ENCODE results near the gene ATRN.
"Not testable (repeated sequence)": the region's sequence is repeated elsewhere in the genome, so short reads cannot be mapped to it uniquely, and the experiment has no call there.

ATRN gene

DNA sequence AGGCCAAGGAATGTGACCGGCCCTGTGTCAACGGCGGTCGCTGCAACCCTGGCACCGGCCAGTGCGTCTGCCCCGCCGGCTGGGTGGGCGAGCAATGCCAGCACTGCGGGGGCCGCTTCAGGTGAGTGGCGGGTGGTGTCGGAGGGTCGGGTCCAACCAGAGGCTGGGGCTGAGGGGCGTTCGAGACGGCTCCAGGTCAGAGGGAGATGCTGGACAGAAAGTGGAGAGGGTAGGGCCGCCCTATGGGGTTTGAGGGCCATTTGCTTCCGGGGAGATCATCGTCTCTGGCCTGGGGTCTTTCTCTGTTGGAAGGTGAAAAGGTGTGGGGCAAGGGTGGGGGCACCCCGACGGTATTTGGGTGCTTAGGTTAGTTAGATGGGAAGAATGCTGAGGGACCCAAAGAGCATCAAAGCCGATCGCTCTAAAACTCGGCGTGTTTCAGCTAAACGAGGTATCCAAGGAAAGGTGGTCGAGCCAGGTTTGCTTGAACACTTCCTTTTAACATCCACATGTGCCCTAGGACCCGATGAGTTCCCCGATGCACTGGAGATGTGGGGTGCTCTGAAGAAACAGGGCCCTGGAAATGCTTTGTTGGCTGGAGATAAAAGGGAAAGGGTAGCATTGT lies 691 bp downstream of the ATRN start:
- no peak for DNase-seq

DNA sequence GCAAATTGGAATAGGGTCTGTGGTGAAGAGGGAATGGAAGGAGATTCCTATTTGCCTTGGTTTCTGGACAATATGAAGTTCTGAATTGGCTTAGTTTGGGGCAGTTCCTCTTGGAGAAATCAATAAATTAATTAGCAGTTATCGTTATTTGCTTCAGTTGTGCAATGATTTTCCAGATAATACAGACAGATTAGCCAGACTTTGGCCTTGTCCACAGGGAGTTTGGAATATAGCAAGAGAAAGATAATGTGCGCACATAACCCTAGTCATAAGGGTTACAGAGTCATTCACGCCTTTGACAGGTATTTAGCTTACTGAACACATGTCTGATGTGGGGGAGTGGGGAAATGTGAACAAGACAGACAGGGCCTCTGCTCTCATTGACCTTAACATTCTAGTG lies 1.3 kb downstream of the ATRN start:
- no peak for DNase-seq

DNA sequence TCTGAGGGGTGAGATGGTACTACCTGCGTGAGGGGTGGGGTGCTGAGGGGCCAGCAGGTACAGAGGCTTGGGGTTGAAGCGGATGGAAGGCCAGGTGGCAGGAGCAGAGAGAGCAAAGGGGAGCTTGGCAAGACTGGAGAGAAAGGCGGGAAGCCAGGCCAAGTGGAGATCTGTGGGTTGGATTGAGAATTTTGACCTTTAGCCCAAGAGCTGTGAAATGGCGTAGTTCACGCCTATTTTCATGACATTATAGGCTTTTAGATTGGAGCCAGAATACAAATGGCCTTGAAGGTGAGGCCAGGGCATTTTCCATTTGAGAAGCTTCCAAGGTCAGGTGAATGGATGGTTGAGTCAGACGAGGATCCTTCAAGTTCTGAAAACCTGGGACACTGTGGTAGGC lies 2.5 kb downstream of the ATRN start:
- DNase-seq, result no peak

DNA sequence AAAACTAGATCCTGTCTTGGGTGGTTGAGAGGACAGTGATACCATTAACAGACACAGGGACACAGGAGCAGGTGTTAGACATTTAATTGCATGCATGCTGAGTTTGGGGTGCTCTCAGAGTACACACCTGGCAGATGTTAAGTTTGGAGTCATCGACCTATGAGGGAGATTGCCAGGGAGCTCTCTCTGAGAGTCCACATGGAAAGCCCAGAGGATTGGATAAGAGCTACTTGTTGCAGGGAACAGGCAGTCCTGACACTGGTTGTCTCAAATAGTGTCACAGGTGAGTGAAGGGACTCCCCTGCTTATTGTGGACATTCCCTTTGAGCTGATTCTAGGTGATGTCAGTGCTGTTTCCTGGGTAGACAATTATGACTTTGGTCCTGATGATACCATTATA lies 3.1 kb downstream of the ATRN start:
- no peak for DNase-seq

DNA sequence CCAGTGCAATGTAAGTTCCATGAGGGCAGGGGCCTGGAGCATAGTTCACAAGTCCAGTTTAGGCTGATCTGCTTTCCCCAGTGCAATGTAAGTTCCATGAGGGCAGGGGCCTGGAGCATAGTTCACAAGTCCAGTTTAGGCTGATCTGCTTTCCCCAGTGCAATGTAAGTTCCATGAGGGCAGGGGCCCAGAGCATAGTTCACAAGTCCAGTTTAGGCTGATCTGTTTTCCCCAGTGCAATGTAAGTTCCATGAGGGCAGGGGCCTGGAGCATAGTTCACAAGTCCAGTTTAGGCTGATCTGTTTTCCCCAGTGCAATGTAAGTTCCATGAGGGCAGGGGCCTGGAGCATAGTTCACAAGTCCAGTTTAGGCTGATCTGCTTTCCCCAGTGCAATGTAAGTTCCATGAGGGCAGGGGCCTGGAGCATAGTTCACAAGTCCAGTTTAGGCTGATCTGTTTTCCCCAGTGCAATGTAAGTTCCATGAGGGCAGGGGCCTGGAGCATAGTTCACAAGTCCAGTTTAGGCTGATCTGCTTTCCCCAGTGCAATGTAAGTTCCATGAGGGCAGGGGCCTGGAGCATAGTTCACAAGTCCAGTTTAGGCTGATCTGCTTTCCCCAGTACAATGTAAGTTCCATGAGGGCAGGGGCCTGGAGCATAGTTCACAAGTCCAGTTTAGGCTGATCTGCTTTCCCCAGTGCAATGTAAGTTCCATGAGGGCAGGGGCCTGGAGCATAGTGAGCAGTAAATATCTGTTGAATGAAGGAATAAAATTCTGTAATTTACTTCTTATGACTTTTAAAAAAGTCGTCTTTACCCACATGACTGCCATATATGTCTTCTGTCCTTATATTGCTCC lies 6.4 kb downstream of the ATRN start:
- DNase-seq, result not testable (repeated sequence)

DNA sequence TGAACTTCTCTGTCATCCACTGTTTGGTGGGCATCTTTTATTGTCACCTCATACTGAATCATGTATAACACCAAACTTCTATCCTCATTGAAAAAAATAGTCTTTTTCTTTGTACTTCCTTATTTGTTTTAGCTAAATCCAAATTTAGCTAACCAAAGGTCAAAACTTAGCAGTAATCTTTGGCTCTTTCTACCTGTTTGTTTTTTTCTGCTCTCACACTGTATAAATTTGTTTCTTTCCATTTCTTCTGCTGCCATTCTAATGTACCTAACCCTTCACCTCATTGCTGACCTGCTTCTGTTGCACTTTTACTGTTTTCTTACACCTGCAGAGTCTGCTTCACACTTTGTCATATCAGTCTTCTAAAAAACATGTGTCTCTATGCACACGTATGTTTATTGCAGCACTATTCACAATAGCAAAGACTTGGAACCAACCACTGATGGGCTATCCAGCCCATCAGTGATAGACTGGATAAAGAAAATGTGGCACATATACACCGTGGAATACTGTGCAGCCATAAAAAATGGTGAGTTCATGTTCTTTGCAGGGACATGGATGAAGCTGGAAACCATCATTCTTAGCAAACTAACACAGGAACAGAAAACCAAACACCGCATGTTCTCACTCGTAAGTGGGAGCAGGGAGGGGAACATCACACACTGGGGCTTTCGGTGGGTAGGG lies 7.2 kb downstream of the ATRN start:
- DNase-seq, result no peak

DNA sequence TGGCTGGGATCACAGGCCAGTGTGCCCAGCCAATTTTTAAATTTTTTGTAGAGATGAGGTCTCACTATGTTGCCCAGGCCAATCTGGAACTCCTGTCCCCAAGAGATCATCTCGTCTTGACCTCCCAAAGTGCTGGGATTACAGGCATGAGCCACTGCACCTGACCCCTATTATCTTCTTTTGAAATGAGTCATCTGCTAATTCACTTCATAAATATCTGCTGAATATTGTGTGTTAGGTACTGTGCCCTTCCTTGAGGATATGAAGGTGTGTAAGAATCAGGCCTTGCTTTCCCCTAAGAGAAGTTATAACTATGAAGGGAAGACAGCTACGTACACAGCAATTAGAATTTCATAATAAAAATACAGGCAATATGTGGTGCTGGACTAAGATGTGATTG lies 8.2 kb downstream of the ATRN start:
- DNase-seq, result no peak

DNA sequence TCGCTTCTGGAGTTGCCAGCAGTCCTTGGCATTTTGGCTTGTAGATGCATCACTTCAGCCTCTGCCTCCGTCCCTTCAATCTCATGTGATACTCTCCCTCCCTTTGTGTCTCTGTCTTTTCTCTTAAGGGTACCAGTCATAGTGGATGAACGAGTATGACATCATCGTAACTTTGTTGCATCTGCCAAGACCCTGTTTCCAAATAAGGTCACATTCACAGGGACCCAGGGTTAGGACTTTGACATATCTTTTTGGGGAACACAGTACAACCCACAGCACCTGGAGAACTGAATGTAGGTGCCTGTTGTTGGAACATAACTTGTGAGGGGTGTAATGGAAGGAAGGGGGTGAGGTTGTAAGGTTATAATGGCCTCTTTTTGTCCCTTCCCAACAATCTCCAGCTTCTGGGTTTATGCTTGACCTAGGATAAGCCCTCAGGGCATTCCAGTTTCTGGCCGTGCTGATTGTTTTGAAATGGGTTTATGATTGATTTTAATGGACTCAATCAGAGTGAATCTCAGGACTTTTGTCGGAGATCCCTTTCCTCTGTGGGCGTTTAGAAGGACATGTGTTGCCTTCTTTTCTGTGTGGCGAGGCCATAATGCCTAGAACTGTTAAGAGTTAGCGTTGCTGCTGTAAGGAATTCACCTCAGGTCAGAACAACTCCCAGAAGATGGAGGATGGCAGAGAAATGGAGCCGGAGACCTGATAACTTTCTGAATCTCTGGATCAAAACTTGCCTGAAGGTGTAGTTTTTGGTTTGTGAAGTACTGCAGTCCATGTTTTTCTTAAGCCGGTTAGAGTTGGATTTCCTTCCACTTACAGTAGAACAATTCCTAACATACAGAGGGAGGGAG lies 9.2 kb downstream of the ATRN start:
- no peak for DNase-seq

DNA sequence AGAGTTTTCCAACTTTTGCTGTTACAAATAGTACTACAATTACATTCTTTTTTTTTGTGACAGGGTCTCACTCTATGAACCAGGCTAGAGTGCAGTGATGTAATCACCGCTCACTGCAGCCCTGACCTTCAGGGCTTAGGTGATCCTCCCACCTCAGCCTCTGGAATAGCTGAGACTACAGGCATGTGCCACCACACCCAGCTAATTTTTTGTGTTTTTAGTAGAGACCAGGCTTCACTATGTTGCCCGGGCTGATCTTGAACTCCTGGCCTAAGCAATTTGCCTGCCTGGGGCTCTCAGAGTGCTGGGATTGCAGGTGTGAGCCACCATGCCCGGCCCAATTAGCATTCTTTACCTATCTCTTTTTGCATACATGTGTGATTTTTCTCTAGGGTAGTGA lies 12.5 kb downstream of the ATRN start:
- DNase-seq, result no peak

DNA sequence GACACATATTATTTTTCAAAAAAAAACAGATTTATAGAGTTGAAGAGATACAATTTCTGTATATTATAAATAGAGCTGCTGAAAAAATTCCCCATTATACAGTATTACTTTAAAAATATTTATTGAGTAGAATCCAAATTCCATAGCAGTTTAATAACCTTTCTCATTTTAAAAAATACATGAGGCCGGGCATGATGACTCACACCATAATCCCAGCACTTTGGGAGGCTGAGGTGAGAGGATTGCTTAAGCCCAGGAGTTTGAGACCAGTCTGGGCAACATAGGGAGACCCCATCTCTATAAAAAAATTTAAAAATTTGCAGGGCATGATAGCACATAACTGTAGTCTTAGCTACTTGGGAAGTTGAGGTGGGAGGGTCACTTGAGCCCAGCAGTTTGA lies 13.0 kb downstream of the ATRN start:
- DNase-seq, result no peak

DNA sequence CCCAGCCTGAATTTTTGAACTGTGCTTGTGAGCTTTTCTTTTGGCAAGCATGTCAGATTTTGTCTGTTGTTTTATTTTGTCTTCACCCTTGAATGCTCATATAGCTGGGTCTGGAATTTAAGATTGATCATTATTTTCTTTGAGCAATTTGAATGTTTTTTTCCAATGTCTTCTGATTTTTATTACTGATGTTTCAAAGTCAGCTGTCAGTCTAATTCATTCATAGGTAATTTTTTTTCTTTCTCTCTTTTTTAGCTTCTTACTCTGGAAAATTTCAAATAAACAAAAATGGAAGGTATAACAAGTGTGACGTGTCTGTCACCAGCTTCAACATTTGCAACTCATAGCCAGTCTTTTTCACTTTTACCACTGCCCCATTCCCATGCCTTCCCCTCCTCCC lies 15.1 kb downstream of the ATRN start:
- no peak for DNase-seq

DNA sequence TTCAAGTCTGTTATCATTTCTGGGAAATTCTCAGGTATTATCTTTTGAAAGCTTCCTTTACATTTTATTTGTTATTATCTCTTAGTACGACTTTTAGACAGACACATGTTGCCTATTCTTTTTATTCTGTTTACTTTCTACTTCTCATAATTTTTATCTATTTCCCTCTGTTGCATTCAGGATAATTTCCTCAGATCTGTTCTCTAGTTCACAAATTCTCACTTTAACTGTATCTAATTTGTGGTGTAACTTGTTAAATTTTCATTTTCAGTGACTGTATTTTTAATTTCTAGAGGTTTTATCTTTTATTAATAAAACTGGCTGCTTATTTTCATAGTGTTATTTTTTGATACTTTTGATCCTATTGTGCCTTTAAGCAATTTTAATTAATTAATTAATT lies 16.0 kb downstream of the ATRN start:
- no peak for DNase-seq

DNA sequence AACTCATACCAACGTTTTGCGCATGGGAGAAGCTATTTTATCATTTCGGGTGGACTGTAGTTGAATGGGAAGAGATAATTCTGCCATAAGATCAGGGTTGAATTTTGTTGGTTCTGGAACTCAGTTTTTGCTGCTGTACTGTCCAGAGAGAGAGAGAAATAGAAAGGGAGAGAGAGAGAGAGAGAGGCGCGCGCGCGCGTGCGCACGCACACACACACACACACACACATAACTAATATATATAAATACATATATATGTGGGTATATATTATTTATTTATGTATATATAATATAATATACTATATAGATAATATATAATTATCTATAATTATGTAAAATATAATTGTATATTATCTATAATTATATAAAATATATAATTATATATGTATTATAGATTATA lies 21.9 kb downstream of the ATRN start:
- no peak for DNase-seq

DNA sequence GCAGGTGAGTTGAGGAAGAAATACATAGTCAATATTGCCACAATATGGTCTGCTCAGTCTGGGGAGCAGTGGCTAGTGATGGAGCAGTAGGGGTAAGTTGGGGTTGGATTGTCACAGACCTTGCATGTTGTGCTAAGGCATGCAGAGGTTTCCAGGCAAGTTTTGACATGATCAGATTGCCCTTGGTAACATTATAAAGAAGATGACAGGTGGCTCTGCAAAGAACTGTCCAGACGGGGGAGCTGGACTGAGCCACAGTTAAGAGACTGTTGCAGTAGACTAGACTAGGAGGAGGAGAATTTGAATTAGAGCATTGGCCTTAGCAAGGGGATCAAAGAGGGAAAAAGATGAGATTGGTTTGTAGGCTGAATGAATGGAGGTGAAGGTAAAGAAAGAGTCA lies 23.4 kb downstream of the ATRN start:
- no peak for DNase-seq

DNA sequence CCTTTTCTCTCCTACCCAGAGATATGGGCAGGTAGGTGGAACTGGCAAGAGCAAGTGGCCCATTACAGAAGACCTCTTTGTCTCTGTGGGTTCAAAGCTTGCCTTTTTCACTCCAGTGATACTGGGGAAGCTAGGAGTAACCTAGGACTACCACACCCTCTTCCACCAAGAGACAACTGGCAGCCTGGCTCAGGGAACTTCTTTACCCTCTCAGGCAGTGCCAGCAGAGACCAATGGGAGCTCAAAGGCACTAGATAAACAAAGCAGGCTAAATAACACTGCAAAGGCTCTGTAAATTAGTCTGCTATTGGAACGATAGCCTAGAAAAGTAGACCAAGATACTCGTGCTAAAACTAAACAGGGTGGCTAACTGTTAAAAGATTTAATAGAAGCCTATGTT lies 32.1 kb downstream of the ATRN start:
- DNase-seq, result no peak

DNA sequence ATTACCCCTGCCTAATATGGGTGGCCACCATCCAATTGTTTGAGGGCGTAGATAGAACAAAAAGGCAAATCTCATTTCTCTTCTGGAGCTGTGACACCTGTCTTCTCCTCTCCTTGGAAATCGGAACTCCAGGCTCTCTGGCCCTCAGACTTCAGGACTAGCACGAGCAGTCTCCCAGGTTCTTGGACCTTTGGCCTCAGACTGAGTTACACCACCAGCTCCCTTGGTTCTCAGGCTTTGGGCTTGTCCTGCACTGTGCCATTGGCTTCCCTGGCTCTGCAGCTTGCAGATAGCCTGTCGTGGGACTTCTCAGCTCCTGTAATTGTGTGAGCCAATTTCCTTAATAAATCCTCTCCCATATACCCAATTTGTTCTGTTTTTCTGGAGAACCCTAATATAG lies 34.3 kb downstream of the ATRN start:
- no peak for DNase-seq

DNA sequence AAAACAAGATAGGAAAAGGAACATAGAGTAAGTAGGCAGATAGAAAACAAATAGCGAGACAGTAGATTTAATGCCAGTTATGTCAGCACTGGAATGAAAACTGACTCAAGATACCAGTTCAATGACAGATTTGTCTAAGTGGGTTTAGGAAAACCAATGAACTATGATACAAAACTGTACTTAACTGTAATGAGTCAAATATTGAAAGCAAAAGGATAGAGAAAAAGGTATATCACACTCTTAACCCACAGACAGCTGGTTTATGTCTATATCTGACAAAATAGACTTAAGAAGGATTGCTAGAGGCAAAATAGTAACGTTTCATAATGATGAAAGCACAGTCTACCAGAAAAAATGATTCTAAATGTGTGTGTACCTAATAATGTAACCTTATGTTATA lies 38.2 kb downstream of the ATRN start:
- no peak for DNase-seq

DNA sequence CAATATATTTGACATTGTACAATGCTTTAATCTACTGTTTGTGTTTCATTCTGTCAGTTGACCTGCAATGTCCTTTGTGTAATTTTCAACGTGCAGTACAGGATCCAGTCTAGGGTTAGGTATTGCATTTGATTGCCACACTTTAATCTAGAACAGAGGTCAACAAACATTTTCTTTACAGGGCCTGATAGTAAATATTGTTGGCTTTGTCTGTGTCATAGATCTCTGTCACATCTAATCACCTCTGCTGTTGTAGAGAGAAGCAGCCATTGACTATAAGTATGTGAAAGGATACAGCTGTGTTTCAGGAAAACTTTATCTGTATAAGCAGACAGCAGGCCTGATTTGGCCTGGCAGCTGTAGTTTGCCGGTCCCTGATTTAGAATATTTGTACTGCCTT lies 39.3 kb downstream of the ATRN start:
- no peak for DNase-seq

DNA sequence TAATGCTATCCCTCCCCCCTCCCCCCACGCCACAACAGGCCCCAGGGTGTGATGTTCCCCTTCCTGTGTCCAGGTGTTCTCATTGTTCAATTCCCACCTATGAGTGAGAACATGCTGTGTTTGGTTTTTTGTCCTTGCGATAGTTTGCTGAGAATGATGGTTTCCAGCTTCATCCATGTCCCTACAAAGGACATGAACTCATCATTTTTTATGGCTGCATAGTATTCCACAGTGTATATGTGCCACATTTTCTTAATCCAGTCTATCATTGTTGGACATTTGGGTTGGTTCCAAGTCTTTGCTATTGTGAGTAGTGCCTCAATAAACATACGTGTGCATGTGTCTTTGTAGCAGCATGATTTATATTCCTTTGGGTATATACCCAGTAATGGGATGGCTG lies 41.4 kb downstream of the ATRN start:
- DNase-seq, result not testable (repeated sequence)

DNA sequence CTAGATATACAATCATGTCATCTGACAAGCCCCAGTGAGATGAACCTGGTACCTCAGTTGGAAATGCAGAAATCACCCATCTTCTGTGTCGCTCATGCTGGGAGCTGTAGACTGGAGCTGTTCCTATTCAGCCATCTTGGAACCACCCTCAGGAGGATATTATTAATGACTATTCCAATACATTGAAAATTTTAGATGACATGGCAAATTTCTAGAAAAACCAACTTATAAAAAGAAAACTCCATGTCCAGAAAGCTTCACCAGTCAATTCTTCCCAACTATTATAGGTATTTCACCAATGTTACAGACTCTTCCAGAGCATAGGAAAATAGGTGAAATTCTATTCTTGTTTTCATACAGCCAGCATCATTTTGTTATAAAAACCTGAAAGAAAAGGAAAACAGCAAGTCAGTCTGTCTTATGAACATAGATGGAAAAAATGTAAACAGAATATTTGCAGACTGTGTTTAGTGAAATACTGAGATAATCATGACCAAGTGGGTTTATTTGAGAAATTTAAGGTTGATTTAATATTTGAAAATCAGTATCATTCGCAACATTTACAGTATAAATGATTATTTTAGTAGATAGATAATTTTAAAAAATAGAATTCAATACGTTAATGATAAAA lies 43.3 kb downstream of the ATRN start:
- no peak for DNase-seq

DNA sequence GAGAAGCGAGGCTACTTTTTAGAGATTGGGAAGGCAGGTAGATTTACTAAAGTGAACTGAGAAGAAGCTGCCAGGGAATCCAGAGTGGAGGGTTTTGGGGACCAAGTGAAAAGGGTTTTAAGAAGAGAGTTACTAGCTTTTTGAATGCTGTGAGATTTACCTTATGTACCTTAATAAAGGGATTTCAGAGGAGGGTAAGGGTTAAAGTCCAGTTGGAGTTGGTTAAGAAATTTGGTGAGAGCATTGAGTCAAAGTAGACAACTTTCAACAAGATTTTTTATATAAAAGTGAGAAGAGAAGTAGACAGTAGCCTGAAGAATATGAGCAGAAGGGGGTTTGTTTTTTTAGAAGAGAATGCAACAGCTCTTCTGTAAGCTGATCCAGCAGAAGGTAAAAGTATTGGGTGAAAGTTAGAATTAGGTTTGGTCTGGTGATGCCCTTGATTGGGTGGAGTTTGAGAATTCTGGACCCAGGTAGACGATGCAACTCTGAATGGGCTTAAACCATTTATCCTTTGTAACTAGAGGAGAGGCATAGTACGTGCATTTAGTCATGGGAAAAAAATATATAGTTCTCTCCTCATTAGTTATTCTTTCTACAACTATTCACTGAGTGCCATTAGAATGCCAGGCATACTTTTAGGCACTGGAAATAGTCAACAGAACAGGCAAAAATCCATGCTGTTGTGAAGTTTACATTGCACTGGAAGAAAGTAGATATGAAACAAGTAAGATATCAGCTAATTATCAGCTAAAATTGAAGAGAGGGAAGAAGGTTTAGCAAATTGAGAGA lies 44.8 kb downstream of the ATRN start:
- DNase-seq, result no peak
